Body of pancreas (tissue), 4 donors: ENCODE results near the gene USP40.

Experiments used
- POLR2A ChIP-seq, 3 donors: fragments of 450-650 bp; IDR thresholded peaks; one replicate each; pipeline ENCODE4 v1.6.1; 2016; ENCODE audit warnings: antibody characterized with exemption in 3 of 3, mild to moderate bottlenecking in 2 of 3
- TF ChIP-seq, protein P1 (sequence below), 7 experiments: fragments of 450-650 bp in 4 of 7; fragments of 200-600 bp in 3 of 7; sonication (generic) in 3 of 7; IDR thresholded peaks; one replicate each; pipeline ENCODE4 v1.5.1; 2016 to 2019; ENCODE audit warnings: antibody characterized with exemption in 7 of 7

- TF ChIP-seq, protein P1, sequence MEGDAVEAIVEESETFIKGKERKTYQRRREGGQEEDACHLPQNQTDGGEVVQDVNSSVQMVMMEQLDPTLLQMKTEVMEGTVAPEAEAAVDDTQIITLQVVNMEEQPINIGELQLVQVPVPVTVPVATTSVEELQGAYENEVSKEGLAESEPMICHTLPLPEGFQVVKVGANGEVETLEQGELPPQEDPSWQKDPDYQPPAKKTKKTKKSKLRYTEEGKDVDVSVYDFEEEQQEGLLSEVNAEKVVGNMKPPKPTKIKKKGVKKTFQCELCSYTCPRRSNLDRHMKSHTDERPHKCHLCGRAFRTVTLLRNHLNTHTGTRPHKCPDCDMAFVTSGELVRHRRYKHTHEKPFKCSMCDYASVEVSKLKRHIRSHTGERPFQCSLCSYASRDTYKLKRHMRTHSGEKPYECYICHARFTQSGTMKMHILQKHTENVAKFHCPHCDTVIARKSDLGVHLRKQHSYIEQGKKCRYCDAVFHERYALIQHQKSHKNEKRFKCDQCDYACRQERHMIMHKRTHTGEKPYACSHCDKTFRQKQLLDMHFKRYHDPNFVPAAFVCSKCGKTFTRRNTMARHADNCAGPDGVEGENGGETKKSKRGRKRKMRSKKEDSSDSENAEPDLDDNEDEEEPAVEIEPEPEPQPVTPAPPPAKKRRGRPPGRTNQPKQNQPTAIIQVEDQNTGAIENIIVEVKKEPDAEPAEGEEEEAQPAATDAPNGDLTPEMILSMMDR (IDR thresholded peaks at IDR 0.05) = no peak
- TF ChIP-seq POLR2A (IDR thresholded peaks at IDR 0.05) = no peak
Observed at GRCh38 chr2:233471291-233472035, 95.1 kb downstream of the USP40 start.
